OCI-LY7 (cell line): ENCODE results near the gene DIAPH1. TPM values are rescaled to one million over a fixed set of nuclear protein-coding genes. Genes with fewer than 3 reads are reported as not detected.
A peak's percentile ranks its signal among the peaks of the same experiment; 100 is the strongest.

Experiments
- BruUV-seq: library from RNA; stranded (reverse); fragments of 400-500 nt; replicated peaks from 2 replicates; lab custom pipeline; 2021; lab: Mats Ljungman, UMichigan
- CTCF ChIA-PET: fragments of 300-600 bp; sonication (Branson Sonifier 250); formaldehyde crosslinking; loops from one replicate; lab custom pipeline; 2022; ENCODE audit warnings: antibody characterized with exemption; ENCODE audit not compliant: unreplicated experiment; lab: Charles Lee
- POLR2A ChIA-PET: fragments of 300-600 bp; sonication (Branson Sonifier 250); formaldehyde crosslinking; loops from one replicate; lab custom pipeline; 2022; ENCODE audit warnings: antibody characterized with exemption; lab: Charles Lee
- DNase-seq: peaks from one replicate; pipeline ENCODE4 v3.0.0-alpha.2; 2015; ENCODE audit warnings: low spot score
- H2AFZ ChIP-seq: fragments of 200-600 bp; sonication (generic), shearing (Covaris generic); 2 replicates; pipeline ENCODE4 v1.6.1; 2014; ENCODE audit warnings: mild to moderate bottlenecking, antibody characterized with exemption, low read length, moderate library complexity
- H3K27ac ChIP-seq: fragments of 200-600 bp; sonication (generic); 2 replicates; pipeline ENCODE4 v1.5.1; 2014; ENCODE audit warnings: mixed run types, low read depth, mild to moderate bottlenecking, moderate library complexity, low read length, inconsistent platforms; ENCODE audit not compliant: poor library complexity, severe bottlenecking
- H3K36me3 ChIP-seq: fragments of 200-600 bp; sonication (generic); 2 replicates; pipeline ENCODE4 v1.6.1; 2014; ENCODE audit warnings: mild to moderate bottlenecking, antibody characterized with exemption, low read length, moderate library complexity, mixed read lengths; ENCODE audit not compliant: insufficient read depth
- H3K4me1 ChIP-seq: fragments of 200-600 bp; sonication (generic); 2 replicates; pipeline ENCODE4 v1.5.1; 2014; ENCODE audit warnings: mild to moderate bottlenecking, low read length; ENCODE audit not compliant: insufficient read depth, poor library complexity, severe bottlenecking
- H3K4me2 ChIP-seq: fragments of 200-600 bp; sonication (generic); 2 replicates; pipeline ENCODE4 v1.6.1; 2014; ENCODE audit warnings: mild to moderate bottlenecking, low read length
- H3K4me3 ChIP-seq: fragments of 200-600 bp; sonication (generic); 2 replicates; pipeline ENCODE4 v1.5.1; 2014; ENCODE audit warnings: mild to moderate bottlenecking, low read depth, low read length; ENCODE audit not compliant: poor library complexity, severe bottlenecking
- H3K79me2 ChIP-seq: fragments of 200-600 bp; sonication (generic); 2 replicates; pipeline ENCODE4 v1.6.1; 2016; ENCODE audit warnings: low read depth, mild to moderate bottlenecking, low read length, moderate library complexity, mixed read lengths; ENCODE audit not compliant: insufficient read depth
- H3K9me2 ChIP-seq: fragments of 200-600 bp; sonication (generic); 2 replicates; pipeline ENCODE4 v1.6.1; 2016; ENCODE audit warnings: mild to moderate bottlenecking, low read length, mixed read lengths; ENCODE audit not compliant: insufficient read depth
- H3K9me3 ChIP-seq: fragments of 200-600 bp; sonication (generic); 2 replicates; pipeline ENCODE4 v1.6.1; 2014; ENCODE audit warnings: mild to moderate bottlenecking, mixed run types, low read length, mixed read lengths
- H4K20me1 ChIP-seq: fragments of 200-600 bp; sonication (generic); 2 replicates; pipeline ENCODE4 v1.6.1; 2014; ENCODE audit warnings: mild to moderate bottlenecking, antibody characterized with exemption, low read length, moderate library complexity, mixed read lengths; ENCODE audit not compliant: insufficient read depth
- EZH2phosphoT487 ChIP-seq: fragments of 200-600 bp; sonication (generic); IDR thresholded peaks from 2 replicates; pipeline ENCODE4 v1.6.1; 2018; ENCODE audit warnings: low read depth, borderline replicate concordance, mild to moderate bottlenecking, mixed run types, antibody characterized with exemption, low read length, moderate library complexity, mixed read lengths
- intact Hi-C: fragments of 100-400 bp; cut with micrococcal nuclease; formaldehyde crosslinking; loops from one replicate; pipeline ENCODE4 v1.10.0; 2022; ENCODE audit not compliant: unreplicated experiment
- total RNA-seq, 2 experiments: library from RNA; depleted of rRNA in 1 of 2; stranded (reverse); fragments of >200 nt in 1 of 2; shearing (Covaris generic) in 1 of 2; gene quantifications; 2 replicates each; pipeline ENCODE4 v1.2.3, GENCODE V29; 2014 to 2022
- TF ChIP-seq, protein P1 (sequence below): fragments of 200-600 bp; sonication (generic); conservative IDR thresholded peaks from 2 replicates; pipeline ENCODE4 v1.5.1; 2014; ENCODE audit warnings: mild to moderate bottlenecking, antibody characterized with exemption, low read length, moderate library complexity, mixed read lengths

DIAPH1 gene
- total RNA-seq, 2 experiments from 2014 or later = 78.8 to 174 TPM

- Histone ChIP-seq H3K79me2 (peaks cover 62% of the 10 kb centered on the region), H3K36me3 (peaks cover 55% of the 10 kb centered on the region), H2AFZ (no peak overlapping the region), H3K4me1 (peaks cover 72% of the 10 kb centered on the region), H3K9me2 (no peaks in the 10 kb centered on the region), H4K20me1 (0 out of 2 replicates have a peak, but pooled peaks cover 6% of the 10 kb centered on the region), H3K4me3 (peak overlapping the region; percentile 64), H3K9me3 (no peaks in the 10 kb centered on the region), H3K4me2 (peak overlapping the region; percentile 70), H3K27ac (peak overlapping the region; percentile 20)
- TF ChIP-seq, protein P1, sequence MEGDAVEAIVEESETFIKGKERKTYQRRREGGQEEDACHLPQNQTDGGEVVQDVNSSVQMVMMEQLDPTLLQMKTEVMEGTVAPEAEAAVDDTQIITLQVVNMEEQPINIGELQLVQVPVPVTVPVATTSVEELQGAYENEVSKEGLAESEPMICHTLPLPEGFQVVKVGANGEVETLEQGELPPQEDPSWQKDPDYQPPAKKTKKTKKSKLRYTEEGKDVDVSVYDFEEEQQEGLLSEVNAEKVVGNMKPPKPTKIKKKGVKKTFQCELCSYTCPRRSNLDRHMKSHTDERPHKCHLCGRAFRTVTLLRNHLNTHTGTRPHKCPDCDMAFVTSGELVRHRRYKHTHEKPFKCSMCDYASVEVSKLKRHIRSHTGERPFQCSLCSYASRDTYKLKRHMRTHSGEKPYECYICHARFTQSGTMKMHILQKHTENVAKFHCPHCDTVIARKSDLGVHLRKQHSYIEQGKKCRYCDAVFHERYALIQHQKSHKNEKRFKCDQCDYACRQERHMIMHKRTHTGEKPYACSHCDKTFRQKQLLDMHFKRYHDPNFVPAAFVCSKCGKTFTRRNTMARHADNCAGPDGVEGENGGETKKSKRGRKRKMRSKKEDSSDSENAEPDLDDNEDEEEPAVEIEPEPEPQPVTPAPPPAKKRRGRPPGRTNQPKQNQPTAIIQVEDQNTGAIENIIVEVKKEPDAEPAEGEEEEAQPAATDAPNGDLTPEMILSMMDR = no peak
- no peak for TF ChIP-seq EZH2phosphoT487
- no TSS peak for BruUV-seq
- DNase-seq = no peak
- intact Hi-C loops = no loop called here
- ChIA-PET POLR2A (interaction anchor here (0.6 to 8.2 kb wide), 8 partner anchors 9 to 1896 kb away, joined by 3 to 109 read pairs (median 6); partner anchors contain the start of gene PCDHGB2), CTCF (interaction anchor here (0.6 to 1.1 kb wide), 2 partner anchors 23 to 114 kb away, joined by 3 read pairs; partner anchors contain the start of gene PCDHGB3)
These were observed 134.9 kb downstream of the DIAPH1 start for GRCh38 chr5:141483902-141484301.

GRCh38 chr5:141479776-141480175 lies 139.0 kb downstream of the DIAPH1 start:
- ChIA-PET CTCF (interaction anchor here (1.1 kb wide), 1 partner anchor 79 kb away, joined by 3 read pairs; no protein-coding TSS in a partner anchor), POLR2A (interaction anchor here (0.8 to 8.2 kb wide), 12 partner anchors 10 to 159 kb away, joined by 3 to 109 read pairs (median 6); partner anchors contain the start of genes PCDHGC5 and TAF7)
- H3K9me2 ChIP-seq = no peaks in the 10 kb centered on the region
- BruUV-seq = no TSS peak
- peak overlapping the region; percentile 65 for H3K27ac ChIP-seq
- peak overlapping the region; percentile 84 for H3K4me2 ChIP-seq
- DNase-seq = no peak
- peaks cover 86% of the 10 kb centered on the region for H3K4me1 ChIP-seq
- TF ChIP-seq, protein P1 = no peak
- TF ChIP-seq EZH2phosphoT487 = no peak
- peaks cover 81% of the 10 kb centered on the region for H3K79me2 ChIP-seq
- H3K9me3 ChIP-seq = no peaks in the 10 kb centered on the region
- intact Hi-C loops = loop anchor here (1.0 to 5.0 kb wide), 2 partner anchors 28 to 117 kb away; partner anchors contain the start of gene PCDHGA5
- H3K4me3 ChIP-seq = peak overlapping the region; percentile 79
- no peak overlapping the region for H2AFZ ChIP-seq
- no peaks in the 10 kb centered on the region for H4K20me1 ChIP-seq
- peaks cover 24% of the 10 kb centered on the region; the same call in 1 of the 2 replicates for H3K36me3 ChIP-seq
